ENCODE measurements around the gene SMIM41. TPM values are rescaled to one million over a fixed set of nuclear protein-coding genes. Genes with fewer than 3 reads are reported as not detected.

Gene SMIM41
- total and polyA plus RNA-seq, 2 donors (not counting 1 experiment from before 2014, with no cell fraction given): 2.0 to 4.8 TPM

DNA sequence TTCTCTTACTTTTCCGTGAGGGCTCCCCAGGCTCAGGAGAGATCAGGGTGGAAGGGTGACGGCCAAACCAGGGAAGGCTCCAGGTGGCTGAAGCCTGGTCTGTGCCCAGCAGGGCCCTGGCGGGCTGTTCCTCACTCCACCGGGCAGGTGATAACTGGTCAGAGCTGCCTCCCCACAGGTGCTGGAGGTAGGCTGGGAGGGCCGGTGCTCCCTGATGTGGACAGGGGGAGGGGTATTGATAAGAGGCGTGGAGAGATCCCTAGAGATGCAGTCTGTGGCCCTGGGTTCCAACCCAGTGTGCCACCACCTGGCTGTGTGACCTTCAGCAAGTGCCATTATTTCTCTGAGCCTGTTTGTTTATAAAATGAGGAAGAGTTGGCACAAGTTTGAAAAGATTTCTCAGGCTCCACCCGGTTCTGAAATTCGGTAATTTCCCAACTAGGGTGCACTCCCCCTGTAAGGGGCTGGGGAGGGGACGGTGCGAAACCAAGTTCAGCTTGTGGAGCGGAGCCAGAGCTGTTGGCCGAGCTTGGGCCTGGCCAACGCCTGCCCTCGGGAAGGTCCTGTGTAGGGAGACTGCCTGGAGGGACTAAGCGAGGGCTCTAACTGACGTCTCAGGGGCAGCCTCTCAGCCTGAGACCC is 29.3 kb upstream of the SMIM41 start:
- DNase-seq (ENCODE audit: low read depth in 2 of 2): peak in 1 of 2 donors; percentile 70
- Histone ChIP-seq H3K9me3 (ENCODE audit: control insufficient read depth, insufficient read depth, low read depth, low read length) (no peaks in the 10 kb centered on the region), H4K20me1 (ENCODE audit: control insufficient read depth, extremely low read depth, insufficient read depth, low read length) (no peaks in the 10 kb centered on the region), H3K4me1 (ENCODE audit: control insufficient read depth, extremely low read depth, insufficient read depth, low read length) (peaks cover 12% of the 10 kb centered on the region), H3K36me3 (ENCODE audit: control insufficient read depth, insufficient read depth, low read length) (peaks cover 3% of the 10 kb centered on the region), H3K79me2 (ENCODE audit: control insufficient read depth, insufficient read depth, low read length) (no peaks in the 10 kb centered on the region), H3K27ac (ENCODE audit: insufficient read depth, low read length) (peak overlapping the region; percentile 99), H3K4me3 (replicated peaks in 1 of 4; ENCODE audit: control extremely low read depth in 1 of 4, insufficient read depth in 1 of 4, low read depth in 3 of 4, low read length in 4 of 4) (peak overlapping the region; percentile 53 to 71 (median 56)), H2AFZ (ENCODE audit: low read length) (no peak overlapping the region), H3K9ac (ENCODE audit: insufficient read depth, low read length) (peak overlapping the region; percentile 100), H3K27me3 (ENCODE audit: control insufficient read depth, insufficient read depth, low read length) (no peaks in the 10 kb centered on the region), H3K4me2 (ENCODE audit: extremely low read depth, insufficient read depth, low read length) (peak overlapping the region; percentile 91)
- TF ChIP-seq EZH2 (IDR thresholded peaks at IDR 0.05; ENCODE audit: low read length, missing control alignments): no peak
- TF ChIP-seq, protein P1, sequence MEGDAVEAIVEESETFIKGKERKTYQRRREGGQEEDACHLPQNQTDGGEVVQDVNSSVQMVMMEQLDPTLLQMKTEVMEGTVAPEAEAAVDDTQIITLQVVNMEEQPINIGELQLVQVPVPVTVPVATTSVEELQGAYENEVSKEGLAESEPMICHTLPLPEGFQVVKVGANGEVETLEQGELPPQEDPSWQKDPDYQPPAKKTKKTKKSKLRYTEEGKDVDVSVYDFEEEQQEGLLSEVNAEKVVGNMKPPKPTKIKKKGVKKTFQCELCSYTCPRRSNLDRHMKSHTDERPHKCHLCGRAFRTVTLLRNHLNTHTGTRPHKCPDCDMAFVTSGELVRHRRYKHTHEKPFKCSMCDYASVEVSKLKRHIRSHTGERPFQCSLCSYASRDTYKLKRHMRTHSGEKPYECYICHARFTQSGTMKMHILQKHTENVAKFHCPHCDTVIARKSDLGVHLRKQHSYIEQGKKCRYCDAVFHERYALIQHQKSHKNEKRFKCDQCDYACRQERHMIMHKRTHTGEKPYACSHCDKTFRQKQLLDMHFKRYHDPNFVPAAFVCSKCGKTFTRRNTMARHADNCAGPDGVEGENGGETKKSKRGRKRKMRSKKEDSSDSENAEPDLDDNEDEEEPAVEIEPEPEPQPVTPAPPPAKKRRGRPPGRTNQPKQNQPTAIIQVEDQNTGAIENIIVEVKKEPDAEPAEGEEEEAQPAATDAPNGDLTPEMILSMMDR (conservative IDR thresholded peaks at IDR 0.05 in 1 of 2, IDR thresholded peaks at IDR 0.05 in 1 of 2; ENCODE audit: low read depth in 1 of 2, low read length in 2 of 2): no peak

DNA sequence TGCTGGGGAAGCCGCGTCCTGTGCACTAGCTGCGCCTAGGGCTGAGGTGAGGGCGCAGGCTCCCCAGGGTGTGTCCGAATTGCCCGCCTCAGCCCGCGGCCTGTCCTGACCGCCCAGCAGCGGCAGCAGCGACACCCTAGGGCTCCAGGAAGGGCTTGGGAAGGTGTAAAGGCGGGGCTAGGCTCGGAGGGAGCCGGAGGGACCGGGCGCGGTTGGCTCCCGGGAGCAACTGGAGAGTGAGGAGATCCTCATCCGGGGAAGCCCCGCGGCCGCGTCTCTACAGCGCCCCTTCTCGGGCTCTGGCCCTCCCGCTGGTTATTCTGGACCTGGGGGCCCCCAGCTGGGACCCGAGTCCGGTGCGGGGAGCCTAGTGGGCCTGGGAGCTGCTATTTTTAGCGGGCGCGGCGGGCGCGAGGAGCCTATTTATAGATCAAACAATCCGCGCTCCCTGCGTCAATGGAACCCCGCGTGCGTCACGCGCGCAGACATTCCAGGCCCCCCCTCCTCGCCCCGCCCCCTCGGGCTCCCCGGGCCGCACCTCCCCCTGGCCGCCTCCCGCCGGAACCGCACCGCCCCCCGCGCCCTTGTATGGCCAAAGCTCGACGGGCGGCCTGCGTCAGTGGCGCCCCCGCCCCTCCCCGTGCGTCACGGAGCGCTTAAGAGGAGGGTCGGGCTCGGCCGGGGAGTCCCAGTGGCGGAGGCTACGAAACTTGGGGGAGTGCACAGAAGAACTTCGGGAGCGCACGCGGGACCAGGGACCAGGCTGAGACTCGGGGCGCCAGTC is 28.6 kb upstream of the SMIM41 start, which contains the start of gene NR4A1:
Gene NR4A1 (plus strand): TSS at position 685 of the 784 bp plus-strand sequence. CDS start 2,887 bp downstream, outside the sequence.
- Histone ChIP-seq H3K27me3 (ENCODE audit: control insufficient read depth, insufficient read depth, low read length) (no peaks in the 10 kb centered on the region), H3K4me3 (replicated peaks in 1 of 4; ENCODE audit: control extremely low read depth in 1 of 4, insufficient read depth in 1 of 4, low read depth in 3 of 4, low read length in 4 of 4) (peak within 1 kb of the TSS; percentile 64 to 76 (median 70)), H3K4me1 (ENCODE audit: control insufficient read depth, extremely low read depth, insufficient read depth, low read length) (peaks cover 11% of the 10 kb centered on the region), H3K27ac (ENCODE audit: insufficient read depth, low read length) (peak within 1 kb of the TSS; percentile 99), H3K9me3 (ENCODE audit: control insufficient read depth, insufficient read depth, low read depth, low read length) (no peaks in the 10 kb centered on the region), H3K9ac (ENCODE audit: insufficient read depth, low read length) (peak within 1 kb of the TSS; percentile 100), H3K79me2 (ENCODE audit: control insufficient read depth, insufficient read depth, low read length) (no peaks in the 10 kb centered on the region), H4K20me1 (ENCODE audit: control insufficient read depth, extremely low read depth, insufficient read depth, low read length) (no peaks in the 10 kb centered on the region), H3K4me2 (ENCODE audit: extremely low read depth, insufficient read depth, low read length) (peak within 1 kb of the TSS; percentile 91), H3K36me3 (ENCODE audit: control insufficient read depth, insufficient read depth, low read length) (peaks cover 3% of the 10 kb centered on the region), H2AFZ (ENCODE audit: low read length) (no peak within 1 kb of the TSS)
- peak; percentile 95 to 96 for DNase-seq (ENCODE audit: low read depth in 2 of 2)
- TF ChIP-seq EZH2 (IDR thresholded peaks at IDR 0.05; ENCODE audit: low read length, missing control alignments): no peak

DNA sequence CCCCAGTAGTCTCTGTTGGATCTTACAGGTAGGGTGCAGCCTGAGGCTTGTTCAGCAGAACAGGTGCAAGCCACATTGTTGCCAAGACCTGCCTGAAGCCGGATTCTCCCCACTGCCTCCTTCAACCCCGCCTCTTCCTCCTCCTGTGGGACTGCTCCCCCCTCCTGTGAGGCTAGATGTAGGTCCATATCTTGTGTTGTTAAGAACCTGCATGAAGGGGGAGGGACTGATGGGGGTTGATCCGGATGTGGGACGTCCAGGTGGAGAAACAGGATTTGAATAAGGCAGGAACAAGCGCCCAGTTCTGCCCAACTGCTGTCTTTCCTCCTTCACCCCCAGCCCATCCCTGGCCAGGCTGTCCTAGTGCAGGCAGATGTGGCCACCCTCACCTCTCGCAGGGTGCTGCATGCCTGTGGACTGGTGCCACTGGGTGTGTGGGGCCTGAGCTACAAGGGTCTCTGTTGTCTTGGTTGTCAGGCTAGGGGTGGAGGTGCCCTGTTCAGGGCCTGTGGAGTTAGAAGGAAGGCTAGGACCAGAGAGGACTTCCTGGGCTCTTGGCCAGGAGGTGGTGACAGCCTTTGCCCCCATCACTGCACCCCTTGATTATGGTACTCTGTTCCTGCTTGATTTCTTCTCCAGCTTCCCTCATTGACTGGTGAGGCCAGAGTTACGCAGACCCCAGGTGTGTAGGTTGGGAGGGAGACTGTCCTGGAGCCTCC is 26.9 kb upstream of the SMIM41 start:
- H3K4me3 ChIP-seq (replicated peaks in 1 of 4; ENCODE audit: control extremely low read depth in 1 of 4, insufficient read depth in 1 of 4, low read depth in 3 of 4, low read length in 4 of 4): peak overlapping the region; percentile 64 to 76 (median 70)
- peaks cover 7% of the 10 kb centered on the region for H3K36me3 ChIP-seq (ENCODE audit: control insufficient read depth, insufficient read depth, low read length)
- no peak overlapping the region for H2AFZ ChIP-seq (ENCODE audit: low read length)
- H3K4me1 ChIP-seq (ENCODE audit: control insufficient read depth, extremely low read depth, insufficient read depth, low read length): peaks cover 10% of the 10 kb centered on the region
- peak in 1 of 2 donors; percentile 39 for DNase-seq (ENCODE audit: low read depth in 2 of 2)
- H3K27me3 ChIP-seq (ENCODE audit: control insufficient read depth, insufficient read depth, low read length): no peaks in the 10 kb centered on the region
- no peaks in the 10 kb centered on the region for H3K79me2 ChIP-seq (ENCODE audit: control insufficient read depth, insufficient read depth, low read length)
- no peaks in the 10 kb centered on the region for H3K9me3 ChIP-seq (ENCODE audit: control insufficient read depth, insufficient read depth, low read depth, low read length)
- TF ChIP-seq, protein P1 (conservative IDR thresholded peaks at IDR 0.05 in 1 of 2, IDR thresholded peaks at IDR 0.05 in 1 of 2; ENCODE audit: low read depth in 1 of 2, low read length in 2 of 2): no peak
- TF ChIP-seq EZH2 (IDR thresholded peaks at IDR 0.05; ENCODE audit: low read length, missing control alignments): no peak
- H3K4me2 ChIP-seq (ENCODE audit: extremely low read depth, insufficient read depth, low read length): peak overlapping the region; percentile 76
- H3K9ac ChIP-seq (ENCODE audit: insufficient read depth, low read length): peak overlapping the region; percentile 90
- no peaks in the 10 kb centered on the region for H4K20me1 ChIP-seq (ENCODE audit: control insufficient read depth, extremely low read depth, insufficient read depth, low read length)
- peak overlapping the region; percentile 80 for H3K27ac ChIP-seq (ENCODE audit: insufficient read depth, low read length)
